GM12865 (cell line): Measurements from ENCODE around the gene GPR151.

Experiments
- DNase-seq: peaks from one replicate; pipeline ENCODE4 v3.0.0; 2010; ENCODE audit warnings: low read depth
- H3K4me3 ChIP-seq: 2 replicates; pipeline ENCODE4 v1.5.1; 2011; ENCODE audit warnings: mild to moderate bottlenecking, low read depth, low read length, control low read depth
- CTCF ChIP-seq: IDR thresholded peaks from 2 replicates; pipeline ENCODE4 v1.5.1; 2011; ENCODE audit warnings: low read length, control low read depth, low read depth, inconsistent platforms; ENCODE audit not compliant: insufficient read depth; ENCODE audit errors: missing control alignments

The GPR151 gene

GRCh38 chr5:146463446-146463845 lies 52.5 kb downstream of the GPR151 start:
- no peak overlapping the region for H3K4me3 ChIP-seq
- DNase-seq: no peak
- TF ChIP-seq CTCF: no peak
